HG03520 (cell line): ENCODE data around the gene CTAGE9.

Experiments used
- ATAC-seq: cut with Tn5 transposase; IDR thresholded peaks from one replicate; pipeline ENCODE4 v1.9.1; 2021; ENCODE audit warnings: mild to moderate bottlenecking, moderate library complexity; ENCODE audit not compliant: unreplicated experiment

CTAGE9 gene

DNA sequence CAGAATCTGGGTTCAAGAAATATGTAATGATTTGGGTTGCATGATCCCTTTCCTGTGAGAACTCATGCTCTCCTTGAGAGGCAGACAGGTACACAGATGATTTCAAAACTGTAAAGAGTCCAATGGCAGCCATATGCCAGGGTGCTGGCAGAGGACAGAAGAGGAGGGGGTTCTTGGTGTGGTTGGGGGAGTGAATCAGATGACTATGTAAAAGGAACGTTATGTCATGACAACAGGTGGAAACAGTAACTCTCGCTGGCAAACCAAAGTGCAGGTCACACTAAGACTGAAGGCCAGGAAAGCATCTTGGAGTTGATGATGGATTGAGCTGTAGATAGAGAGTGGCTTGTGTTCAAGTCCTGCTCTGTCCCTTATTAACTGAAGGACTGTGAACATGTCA is 29.9 kb downstream of the CTAGE9 start:
- no peak for ATAC-seq

DNA sequence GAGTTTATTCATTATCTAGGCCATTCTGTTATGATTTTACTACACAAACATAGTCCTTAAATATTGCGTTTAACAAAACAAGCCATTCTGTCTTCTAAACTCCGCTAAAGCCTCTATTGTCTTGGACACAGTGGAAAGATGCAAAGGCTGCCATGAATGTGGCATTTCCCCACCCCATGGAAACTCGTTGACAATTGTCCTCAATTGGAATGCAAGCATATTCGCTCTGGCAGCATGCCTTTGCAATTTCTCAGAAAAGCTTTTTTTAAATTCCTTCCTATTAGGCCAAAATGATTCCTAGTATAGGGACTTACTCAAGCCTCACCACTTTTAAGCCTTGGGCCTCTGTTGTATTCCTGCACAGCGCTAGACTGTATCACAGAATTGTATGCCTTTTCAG is 32.4 kb downstream of the CTAGE9 start:
- no peak for ATAC-seq

DNA sequence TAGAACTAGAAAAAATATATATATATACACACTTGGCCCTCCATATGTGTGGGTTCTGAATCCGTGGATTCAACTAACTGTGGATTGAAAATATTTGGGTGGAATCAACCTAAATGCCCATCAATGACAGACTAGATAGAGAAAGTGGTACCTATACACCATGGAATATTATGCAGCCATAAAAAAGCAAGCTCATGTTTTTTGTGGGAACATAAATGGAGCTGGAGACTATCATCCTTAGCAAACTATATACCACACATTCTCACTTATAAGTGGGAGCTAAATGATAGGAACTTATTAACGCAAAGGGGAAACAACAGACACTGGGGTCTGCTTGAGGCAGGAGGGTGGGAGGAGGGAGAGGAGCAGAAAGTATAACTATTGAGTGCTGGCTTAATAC is 37.6 kb downstream of the CTAGE9 start:
- ATAC-seq, result no peak

DNA sequence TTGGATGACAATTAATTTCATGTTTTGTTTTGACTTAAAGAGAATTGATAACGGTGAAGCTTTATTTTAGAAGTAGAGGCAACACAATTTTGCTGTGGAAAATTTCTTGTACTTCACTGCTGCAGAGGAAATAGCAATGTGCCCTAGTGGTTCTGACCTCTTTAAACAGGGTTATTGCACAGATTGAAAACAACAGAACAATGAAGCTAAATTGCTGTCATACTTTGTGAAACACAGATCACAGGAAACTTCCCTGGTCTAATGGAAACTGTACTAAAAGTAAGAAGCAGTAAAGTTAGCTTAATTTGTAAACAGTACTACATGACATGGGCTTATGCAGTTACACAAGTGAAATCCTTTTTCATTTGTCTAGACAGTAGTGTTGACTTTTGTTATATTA is 40.9 kb downstream of the CTAGE9 start:
- no peak for ATAC-seq

DNA sequence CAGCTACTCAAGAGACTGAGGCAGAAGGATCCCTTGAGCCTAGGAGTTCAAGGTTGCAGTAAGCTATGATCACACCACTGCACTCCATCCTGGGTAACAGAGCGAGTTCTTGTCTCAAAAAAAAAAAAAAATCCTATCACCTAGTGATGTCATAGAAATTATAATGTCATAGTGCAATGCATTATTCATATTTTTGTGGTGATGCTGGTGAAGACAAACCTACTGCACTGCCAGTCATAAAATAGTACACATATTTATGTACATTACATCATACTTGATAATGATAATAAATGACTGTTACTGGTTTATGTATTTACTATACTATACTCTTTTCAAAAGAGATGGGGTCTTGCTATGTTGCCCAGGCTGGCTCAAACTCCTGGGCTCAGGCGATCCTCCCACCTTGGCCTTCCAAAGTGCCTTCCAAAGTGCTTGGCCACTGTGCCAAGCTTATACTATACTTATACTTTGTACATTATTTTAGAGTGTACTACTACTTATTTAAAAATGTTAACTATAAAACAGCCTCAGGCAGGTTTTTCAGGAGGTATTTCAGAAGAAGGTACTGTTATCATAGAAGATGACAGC is 47.1 kb downstream of the CTAGE9 start:
- no peak for ATAC-seq

DNA sequence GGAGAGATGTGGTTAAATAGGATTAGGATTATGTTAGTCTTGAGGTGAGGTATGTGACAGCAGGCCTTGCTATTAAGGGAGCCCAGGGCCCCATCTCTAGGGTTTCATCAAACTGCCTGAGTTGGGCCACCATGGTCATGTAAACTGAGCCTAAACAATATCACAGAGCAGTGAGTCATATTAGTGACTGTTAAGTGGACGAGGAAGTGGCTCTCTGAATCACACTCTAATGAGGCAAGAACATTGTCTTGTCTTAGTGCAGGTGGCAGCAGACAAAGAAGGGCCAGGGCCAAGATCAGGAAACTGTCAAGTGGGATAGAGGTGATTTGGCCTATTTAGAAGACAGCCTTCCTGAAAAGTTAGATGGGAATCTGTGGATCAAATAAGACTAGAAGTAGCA is 50.6 kb downstream of the CTAGE9 start:
- ATAC-seq, result no peak
